HS-5 (cell line): ENCODE measurements around the gene NFE2L3.
"Not testable (repeated sequence)": the region's sequence is repeated elsewhere in the genome, so short reads cannot be mapped to it uniquely, and the experiment has no call there.

Experiments
- DNase-seq: peaks from one replicate; pipeline ENCODE4 v3.0.0-alpha.2; 2012; ENCODE audit warnings: low read depth

Gene NFE2L3

DNA sequence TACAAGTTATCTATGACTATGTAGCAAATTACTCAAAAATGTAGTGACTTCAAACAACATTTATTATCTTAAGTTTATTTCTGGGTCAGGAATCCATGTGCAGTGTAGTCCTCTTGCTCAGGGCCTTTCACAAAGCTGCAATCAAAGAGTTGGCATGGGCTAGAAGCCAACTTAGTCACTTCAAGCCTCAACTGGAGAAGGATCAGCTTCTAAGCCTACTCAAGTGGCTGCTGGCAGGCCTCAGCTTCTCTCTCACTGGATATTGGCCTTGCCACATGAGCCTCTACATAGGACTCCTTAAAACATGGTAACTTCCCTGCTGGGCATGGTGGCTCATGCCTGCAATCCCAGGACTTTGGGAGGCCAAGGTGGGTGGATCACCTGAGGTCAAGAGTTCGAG, 5.0 kb upstream of the NFE2L3 start:
- DNase-seq = no peak

GRCh38 chr7:26147646-26148306, 4.2 kb upstream of the NFE2L3 start:
- not testable (repeated sequence) for DNase-seq

DNA sequence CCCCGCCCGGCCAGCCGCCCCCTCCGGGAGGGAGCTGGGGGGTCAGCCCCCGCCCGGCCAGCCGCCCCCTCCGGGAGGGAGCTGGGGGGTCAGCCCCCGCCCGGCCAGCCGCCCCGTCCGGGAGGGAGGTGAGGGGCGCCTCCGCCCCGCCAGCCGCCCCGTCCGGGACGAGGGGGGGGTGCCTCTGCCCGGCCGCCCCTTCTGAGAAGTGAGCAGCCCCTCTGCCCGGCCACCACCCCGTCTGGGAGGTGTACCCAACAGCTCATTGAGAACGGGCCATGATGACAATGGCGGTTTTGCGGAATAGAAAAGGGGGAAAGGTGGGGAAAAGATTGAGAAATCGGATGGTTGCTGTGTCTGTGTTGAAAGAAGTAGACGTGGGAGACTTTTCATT, 3.7 kb upstream of the NFE2L3 start:
- not testable (repeated sequence) for DNase-seq

- DNase-seq = no peak
These were observed 2.5 kb upstream of the NFE2L3 start for GRCh38 chr7:26149391-26149977.

- no peak for DNase-seq
These were observed 902 bp upstream of the NFE2L3 start for GRCh38 chr7:26151096-26151495.

DNA sequence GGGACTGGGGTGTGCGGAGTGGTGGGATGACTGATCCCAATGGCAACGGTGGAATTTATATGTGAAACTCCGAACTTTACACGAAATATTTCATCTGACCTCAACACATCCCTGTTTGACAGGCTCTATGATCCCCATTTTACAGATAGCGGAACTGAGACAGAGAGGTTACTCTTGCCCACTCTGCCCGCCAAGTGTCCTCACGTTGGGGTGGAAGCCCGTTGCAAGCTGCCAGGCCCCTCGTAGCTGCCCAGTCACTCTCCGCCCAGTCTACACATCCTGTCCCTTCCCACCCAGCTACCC, 397 bp upstream of the NFE2L3 start:
- DNase-seq = no peak

- DNase-seq = not testable (repeated sequence)
These were observed 813 bp downstream of the NFE2L3 start for GRCh38 chr7:26152782-26153240.

GRCh38 chr7:26153241-26153822, 1.3 kb downstream of the NFE2L3 start:
- no peak for DNase-seq

DNA sequence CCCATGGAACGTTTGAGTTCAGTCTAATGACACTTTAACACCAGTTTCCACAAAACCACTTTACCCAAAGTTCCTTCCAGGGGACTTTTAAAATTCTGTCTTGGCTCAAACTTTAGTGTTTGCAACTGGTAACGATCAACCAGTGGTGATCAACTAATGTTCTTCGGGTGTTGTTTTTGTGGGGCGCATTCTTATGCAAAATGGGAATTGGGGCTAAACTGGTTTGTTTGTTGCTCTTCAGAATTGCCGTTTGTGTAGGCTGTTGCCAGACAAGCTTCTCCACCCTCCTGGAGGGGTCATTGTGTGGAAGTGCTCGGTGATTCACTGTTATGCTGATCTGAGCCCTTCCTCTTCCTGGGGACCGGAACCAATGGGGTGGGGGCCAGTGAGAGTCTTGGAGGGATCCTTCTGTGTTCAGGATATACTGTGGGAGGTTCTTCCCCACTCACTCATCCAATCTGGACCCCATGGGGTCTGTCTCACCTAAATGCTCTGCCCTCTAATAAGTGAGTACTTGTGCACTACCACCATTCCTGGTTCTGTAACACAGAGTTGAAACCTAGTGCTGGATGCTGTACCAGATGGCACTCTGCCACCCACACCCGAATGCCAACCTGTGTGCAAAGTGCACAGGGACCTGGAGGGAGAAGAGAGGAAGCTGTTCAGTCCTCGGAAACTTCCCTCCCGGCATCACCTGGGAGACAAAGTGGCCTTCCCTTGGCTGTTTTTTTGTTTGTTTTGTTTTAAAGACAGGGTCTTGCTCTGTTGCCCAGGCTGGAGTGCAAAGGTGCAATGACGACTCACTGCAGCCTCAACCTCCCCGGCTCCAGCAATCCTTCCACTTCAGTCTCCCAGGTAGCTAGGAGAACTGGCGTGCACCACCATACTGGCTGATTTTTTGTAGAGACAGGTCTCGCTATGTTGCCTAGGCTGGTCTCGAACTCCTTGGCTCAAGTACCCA, 2.1 kb downstream of the NFE2L3 start:
- DNase-seq = no peak

- peak; percentile 64 for DNase-seq
These were observed 3.8 kb downstream of the NFE2L3 start for GRCh38 chr7:26155531-26156375.

- peak; percentile 90 for DNase-seq
These were observed 4.7 kb downstream of the NFE2L3 start for GRCh38 chr7:26156451-26157420.

DNA sequence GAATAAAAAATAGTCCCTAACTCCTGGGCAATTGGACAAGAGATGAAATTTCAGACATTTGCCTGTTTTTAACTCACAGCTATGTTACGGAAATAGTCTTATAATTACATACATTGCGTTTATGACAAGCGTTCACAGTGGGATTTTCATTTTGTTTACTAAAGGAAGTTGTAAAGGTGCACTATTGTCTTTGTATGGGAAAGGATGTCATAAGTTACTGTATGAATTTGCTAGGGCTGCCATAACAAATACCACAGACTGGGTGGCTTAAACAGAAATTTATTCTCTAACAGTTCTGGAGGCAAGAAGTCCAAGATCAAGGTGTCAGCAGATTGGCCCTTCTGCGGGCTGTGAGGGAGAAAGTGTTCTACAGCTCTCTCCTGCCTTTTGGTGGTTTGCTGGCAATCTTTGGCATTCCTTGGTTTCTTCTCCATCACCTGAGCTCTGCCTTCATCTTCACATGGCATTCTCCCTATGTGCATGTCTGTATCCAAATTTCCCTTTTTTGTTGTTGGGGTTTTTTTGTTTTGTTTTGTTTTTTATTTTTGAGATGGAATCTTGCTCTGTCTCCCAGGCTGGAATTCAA, 5.6 kb downstream of the NFE2L3 start:
- no peak for DNase-seq

DNA sequence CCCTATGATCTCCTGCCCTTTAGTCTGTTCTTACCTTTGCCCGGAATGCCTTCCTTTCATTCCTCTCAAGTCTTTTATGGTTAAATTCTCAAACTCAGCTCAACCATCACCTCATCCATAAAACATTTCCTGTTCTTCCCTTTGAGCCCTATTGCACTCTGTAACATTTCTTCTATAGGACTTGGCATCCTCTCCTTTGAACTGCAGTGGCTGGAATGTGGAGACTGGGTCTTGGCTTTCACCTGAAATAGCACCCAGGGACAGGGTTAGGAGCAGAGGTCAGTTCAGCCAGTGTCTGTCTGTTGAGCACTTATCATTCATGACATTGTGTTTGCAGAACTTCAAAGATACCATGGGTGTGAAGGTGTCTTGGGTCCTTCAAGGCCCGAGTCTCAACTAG, 7.2 kb downstream of the NFE2L3 start:
- no peak for DNase-seq

DNA sequence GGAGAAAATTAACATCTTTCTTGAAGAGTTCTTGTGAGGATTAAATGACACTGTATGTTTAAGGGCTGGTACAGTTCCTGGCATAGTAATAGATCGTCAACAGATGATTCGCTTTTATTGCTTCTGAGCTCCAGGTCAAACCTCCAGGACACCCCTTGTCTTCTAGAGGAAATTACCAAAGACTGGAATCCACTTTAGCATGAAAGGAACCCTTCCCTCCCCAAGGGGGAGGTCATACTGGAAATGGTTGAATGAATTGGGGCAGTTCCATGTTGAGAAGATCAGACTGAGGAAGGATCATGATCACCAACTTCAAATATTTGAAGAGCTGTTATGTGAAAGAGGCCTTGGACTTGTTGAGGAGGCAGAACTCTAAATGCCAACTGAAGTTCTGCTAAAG, 8.9 kb downstream of the NFE2L3 start:
- no peak for DNase-seq

- no peak for DNase-seq
These were observed 10.4 kb downstream of the NFE2L3 start for GRCh38 chr7:26162431-26162830.

GRCh38 chr7:26163804-26164203, 11.8 kb downstream of the NFE2L3 start:
- DNase-seq = not testable (repeated sequence)

GRCh38 chr7:26165950-26166683, 14.1 kb downstream of the NFE2L3 start:
- DNase-seq = no peak

DNA sequence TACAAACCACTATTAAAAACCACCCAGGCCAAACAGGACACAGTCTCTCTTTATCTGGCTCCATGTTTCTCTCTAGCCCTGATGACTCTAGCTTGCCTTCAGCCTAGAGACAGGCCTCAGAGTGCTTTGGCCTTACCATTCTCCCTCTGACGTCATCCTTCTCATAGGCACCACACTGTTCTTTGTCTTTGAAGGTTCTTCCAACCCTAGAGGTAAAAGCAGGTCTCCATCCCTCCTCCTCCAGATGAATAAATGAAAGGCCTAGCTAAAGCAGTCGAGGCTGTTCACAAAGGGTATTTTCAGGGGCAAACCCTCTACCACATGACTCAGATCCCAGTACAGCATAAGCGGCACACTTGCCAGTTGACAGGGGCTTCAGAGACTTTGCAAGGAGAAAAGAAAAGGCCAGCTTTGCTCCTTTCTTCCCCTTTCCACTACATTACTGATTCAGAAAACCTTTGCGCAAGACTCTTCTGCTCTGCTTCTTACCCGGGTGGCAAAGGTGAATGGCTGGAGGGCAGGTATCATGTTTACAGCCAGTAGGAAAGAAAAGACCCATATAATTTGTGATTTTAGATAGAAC, 14.8 kb downstream of the NFE2L3 start:
- DNase-seq = no peak
